GM21576 (cell line): ENCODE measurements around the gene FAM222B.
A peak's percentile ranks its signal among the peaks of the same experiment; 100 is the strongest.
"Not testable (repeated sequence)": the region's sequence is repeated elsewhere in the genome, so short reads cannot be mapped to it uniquely, and the experiment has no call there.

ENCODE experiments used
- ATAC-seq: cut with Tn5 transposase; IDR thresholded peaks from one replicate; pipeline ENCODE4 v1.9.1; 2021; ENCODE audit warnings: mild to moderate bottlenecking, moderate library complexity; ENCODE audit not compliant: unreplicated experiment

The FAM222B gene, protein sequence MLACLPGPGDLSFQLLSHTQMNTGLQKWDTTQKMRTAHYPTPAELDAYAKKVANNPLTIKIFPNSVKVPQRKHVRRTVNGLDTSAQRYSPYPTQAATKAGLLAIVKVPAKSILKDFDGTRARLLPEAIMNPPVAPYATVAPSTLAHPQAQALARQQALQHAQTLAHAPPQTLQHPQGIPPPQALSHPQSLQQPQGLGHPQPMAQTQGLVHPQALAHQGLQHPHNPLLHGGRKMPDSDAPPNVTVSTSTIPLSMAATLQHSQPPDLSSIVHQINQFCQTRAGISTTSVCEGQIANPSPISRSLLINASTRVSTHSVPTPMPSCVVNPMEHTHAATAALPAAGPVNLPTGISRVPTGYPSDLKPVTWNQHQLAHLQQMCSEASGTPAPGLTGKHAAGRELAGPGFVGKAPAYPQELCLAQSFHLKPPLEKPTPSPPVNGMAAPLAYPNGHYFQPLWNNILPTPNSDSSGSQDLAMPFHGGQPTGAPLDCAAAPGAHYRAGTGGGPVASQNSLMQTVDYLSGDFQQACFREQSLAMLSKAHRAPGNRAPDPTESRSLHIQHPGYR

GRCh38 chr17:28842282-28843012 lies at the start of gene FAM222B:
Gene FAM222B, minus strand, starts transcription at chr17:28842790. Its CDS starts 76,123 bp downstream, at chr17:28766667.
- peak; percentile 67 for ATAC-seq

DNA sequence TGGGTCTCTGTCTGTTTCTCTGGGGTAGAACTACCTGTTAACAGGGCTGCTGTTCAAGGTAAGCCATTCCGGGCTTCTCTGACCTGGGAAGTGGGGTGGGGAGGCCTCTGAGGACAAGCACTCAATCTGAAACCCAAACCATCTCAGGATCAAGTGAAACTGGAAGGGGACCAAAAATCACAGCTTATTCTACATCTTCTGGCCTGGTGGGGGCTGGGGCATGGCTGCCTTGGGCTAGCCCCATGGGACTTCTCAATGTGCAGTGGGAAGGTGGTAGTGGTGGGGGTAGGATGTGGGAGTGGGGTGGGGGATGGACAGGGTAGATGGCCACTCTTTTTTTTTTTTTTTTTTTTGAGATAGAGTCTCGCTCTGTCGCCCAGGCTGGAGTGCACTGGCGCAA lies 49.4 kb upstream of the FAM222B start:
- no peak for ATAC-seq

DNA sequence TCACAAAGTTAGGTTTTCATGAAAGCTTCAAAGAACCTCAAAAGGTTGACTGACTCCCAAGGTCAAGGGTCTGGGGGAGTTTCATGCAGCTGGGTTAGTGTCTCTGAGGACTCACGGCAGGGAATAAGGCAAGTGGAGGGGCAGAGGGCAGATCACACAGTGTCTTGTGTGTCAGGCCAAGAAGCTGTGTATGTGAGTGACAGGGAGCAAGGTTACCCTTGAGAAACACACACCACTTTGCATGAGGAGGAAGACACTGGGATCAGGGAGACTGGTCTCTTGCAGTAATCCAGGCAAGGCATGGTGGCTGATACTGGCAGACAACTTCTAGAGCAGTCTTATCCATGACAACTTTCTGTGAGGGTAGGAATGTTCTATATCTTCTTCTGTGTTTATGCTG lies 48.6 kb upstream of the FAM222B start:
- no peak for ATAC-seq

- no peak for ATAC-seq
These were observed 47.4 kb upstream of the FAM222B start for GRCh38 chr17:28889996-28890395.

DNA sequence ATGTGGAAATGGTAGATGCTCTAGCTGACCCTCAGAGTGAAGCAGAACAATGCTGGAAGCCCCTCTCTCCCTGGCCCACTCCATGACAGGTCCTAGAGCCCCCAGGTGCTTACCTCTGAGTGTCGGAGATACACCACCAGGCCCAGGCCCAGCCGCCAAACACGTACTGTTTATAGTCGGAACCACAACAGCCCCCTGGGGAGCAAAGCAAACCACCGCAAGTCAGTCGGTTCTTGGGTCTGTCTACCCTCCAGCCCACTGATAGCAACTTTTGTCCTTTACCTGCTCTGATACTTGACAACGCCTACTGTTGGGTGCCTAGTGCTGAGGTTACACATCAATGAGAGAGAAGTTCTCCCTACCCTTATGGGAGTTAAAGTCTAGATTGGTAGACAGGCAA lies 46.2 kb upstream of the FAM222B start:
- no peak for ATAC-seq

- ATAC-seq: no peak
These were observed 45.4 kb upstream of the FAM222B start for GRCh38 chr17:28887871-28888471.

GRCh38 chr17:28885951-28886350 lies 43.4 kb upstream of the FAM222B start:
- ATAC-seq: no peak

DNA sequence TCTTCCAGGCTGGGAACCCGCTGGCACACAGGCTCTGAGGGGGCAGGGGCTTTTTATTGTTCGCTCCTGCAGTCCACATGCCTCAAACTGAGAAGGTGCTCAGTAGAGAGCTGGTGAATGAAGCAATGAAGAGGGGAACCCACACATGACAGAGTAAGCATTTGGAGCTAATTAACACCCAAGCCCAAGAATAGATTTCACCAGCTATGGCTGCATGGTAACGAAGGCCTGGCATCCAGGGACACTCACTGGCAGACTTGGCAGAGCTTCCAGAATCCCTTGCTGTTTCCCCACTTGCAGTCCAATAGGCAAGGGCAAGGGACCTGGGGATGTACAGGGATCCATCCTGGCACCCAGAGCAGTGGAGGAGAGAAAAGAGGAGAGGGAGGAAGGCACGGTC lies 42.8 kb upstream of the FAM222B start:
- no peak for ATAC-seq

GRCh38 chr17:28883967-28884702 lies 41.5 kb upstream of the FAM222B start:
- ATAC-seq: no peak

DNA sequence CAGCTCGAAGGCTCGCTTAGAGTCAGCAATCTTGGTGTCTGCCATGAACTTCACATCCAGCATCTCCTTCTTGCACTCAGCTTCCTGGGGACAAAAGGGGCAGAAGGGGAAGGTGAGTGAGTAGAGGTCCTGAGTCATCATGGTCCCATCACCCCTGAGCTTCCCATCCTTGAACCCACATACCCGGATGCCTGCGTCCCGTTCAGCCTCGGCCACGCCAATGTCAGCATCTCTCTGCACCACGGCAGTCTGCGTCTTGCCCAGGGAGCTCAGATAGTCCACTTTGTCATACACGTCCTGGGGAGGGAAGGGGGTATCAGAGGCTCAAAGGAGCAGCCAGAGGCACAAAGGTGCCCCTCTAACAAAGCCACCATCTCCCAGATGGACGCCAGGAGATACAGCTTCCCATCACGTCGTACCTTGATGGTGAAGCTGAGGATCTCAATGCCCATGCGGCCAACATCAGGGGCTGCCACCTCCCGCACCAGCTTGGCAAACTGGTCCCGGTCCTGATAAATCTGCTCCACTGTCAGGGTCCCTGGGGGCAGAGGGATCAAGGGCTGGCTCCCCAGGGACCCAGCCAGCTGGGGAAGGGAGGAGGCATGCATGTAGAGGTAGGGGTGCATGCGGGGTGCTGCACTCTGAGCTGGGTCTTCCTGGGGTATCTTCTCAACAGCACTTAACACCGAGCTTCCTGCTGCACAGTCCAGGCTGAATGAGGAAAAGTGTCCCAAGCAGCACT lies 39.7 kb upstream of the FAM222B start:
- ATAC-seq: no peak

DNA sequence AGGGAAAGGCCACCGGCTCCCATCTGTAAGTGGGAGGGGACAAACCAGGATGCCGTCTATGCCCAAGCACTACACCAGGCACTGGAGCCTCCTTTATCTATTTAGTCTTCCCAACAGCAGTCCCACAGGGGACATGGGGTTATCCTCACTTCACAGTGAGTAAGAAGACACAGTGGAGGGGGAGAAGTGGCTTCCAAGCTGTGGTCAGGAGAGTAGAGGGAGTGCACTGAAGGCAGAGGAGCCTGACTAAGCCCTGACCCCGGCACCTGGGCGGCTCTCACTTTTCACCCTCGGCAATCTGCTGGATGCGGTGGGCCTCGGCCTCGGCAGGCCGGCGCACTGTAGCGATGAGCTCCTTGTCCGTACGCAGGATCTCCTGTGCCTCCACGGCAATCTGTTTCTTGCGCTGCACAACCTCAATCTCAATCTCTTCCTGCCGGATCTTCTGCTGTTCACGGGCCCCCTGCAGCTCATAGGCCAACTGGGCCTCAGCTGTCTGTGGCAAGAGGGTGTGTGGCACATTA lies 39.0 kb upstream of the FAM222B start:
- ATAC-seq: no peak

DNA sequence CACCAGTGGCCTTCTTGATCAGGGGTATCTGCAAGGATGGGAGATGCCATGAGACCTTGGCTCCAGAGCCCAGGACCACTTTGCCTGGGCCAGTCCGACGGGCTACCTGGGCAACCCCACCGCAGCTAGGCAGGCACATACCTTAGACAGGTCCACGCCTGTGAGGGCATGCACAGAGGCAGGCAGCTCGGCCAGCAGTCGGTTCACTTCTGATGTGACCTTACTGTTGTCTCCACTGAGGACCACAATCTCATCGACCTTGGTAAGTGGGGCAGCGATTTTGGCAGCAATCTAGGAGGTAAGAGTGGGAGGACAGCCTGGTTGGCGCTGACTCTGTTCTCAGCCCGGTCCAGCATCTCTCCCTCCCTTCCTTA lies 38.0 kb upstream of the FAM222B start:
- no peak for ATAC-seq

DNA sequence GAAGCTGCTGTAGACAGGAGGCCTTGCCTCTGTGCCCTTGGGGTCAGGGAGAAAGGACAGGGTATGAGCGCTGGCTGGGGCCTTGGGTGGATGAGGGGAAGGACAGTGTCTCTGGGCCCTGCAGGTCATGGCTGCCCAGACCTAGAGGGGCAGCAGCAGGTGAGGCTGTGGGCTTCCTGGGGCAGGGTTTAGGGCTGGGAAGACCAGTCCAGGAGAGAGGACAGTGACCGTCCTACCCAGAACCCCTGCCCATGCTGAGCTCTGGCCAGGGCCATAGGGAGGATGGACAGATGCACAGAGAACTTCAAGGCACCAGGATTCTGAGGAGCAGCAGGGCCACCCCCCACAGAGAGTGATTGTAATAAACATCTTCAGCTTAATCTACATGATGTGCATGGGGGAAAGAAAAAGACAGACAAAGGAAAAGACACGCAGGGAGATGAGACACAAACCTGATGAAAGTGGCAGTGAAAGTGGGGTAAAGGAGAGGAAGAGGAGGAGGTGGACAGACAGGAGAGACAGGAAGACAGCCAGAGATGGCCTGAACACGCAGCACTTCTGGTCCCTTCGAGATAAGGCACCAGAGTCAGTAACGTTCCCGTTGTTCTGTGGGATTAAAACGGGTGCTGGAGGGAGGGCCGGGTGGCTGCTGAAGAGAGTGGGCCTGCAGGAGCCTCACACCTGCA lies 37.4 kb upstream of the FAM222B start:
- ATAC-seq: no peak

- no peak for ATAC-seq
These were observed 36.4 kb upstream of the FAM222B start for GRCh38 chr17:28878981-28879380.

GRCh38 chr17:28878158-28878910 lies 35.7 kb upstream of the FAM222B start:
- ATAC-seq: no peak

- not testable (repeated sequence) for ATAC-seq
These were observed 34.6 kb upstream of the FAM222B start for GRCh38 chr17:28877150-28877711.

DNA sequence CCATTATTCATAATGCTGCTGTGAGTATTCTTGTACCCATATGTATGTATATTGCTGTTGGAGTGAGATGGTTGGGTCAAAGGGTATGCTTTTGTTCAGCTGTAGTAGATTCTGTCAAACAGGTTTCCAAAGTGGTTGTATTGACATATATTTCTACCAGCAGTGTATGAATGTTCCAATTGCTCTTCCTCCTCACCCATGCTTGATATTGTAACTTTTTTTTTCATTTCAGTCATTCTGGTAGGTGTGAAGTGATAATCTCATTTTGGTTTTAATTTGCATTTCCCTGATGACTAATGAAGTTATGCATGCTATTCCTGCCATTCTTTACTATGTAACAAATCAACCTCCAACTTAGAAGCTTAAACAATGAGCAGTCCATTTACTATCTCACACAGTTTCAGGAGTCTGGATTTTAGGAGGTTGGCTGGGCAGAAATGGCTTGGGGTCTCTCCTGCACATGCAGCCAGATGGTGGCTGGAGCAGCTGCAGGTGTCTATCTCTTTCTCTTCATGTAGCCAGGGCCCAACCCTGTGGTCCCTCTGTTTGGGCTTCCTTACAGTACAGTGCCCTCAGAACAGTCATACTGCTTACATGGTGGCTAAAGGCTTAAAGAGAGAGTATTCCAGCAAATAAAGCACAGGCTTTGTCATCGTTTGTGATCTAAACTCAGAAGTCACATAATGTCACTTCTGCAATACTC lies 33.4 kb upstream of the FAM222B start:
- no peak for ATAC-seq

DNA sequence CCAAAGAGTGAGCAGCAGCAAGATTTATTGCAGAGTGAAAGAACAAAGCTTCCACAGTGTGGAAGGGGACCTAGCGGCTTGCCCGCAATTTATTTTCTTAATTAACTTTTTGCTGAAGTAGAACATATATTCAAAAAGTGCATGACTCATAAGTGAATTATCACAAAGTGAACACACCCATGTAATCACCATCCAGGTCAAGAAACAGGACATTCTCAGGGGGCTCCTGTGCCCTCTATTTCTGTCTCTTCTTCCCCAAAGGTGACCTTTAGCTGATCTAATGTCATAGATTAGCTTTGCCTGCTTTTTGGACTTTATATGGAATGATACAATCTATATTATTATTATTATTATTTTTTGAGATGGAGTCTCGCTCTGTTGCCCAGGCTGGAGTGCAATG lies 32.2 kb upstream of the FAM222B start:
- no peak for ATAC-seq
